ENCODE measurements around the gene GCGR.

GCGR gene

GRCh38 chr17:81803728-81804558 lies at the start of gene GCGR:
TSS of gene GCGR (plus strand) at chr17:81804150. CDS start at chr17:81809019, 4,869 bp downstream.
- DNase-seq: no peak

- DNase-seq: no peak
These were observed 11.0 kb upstream of the GCGR start for GRCh38 chr17:81792675-81793615.

GRCh38 chr17:81794074-81794476 lies 9.9 kb upstream of the GCGR start:
- DNase-seq: no peak

- no peak for DNase-seq
These were observed 9.4 kb upstream of the GCGR start for GRCh38 chr17:81794509-81794908.

- DNase-seq: no peak
These were observed 2.6 kb upstream of the GCGR start for GRCh38 chr17:81801327-81801726.

- no peak for DNase-seq
These were observed 1.7 kb upstream of the GCGR start for GRCh38 chr17:81802048-81802758.

GRCh38 chr17:81802856-81803643 lies 900 bp upstream of the GCGR start:
- no peak for DNase-seq

- no peak for DNase-seq
These were observed 829 bp downstream of the GCGR start for GRCh38 chr17:81804559-81805399.

- no peak for DNase-seq
These were observed 1.9 kb downstream of the GCGR start for GRCh38 chr17:81805707-81806460.

- DNase-seq: no peak
These were observed 2.7 kb downstream of the GCGR start for GRCh38 chr17:81806461-81807209.

GRCh38 chr17:81807210-81807719 lies 3.3 kb downstream of the GCGR start:
- no peak for DNase-seq

GRCh38 chr17:81807839-81808238 lies 3.9 kb downstream of the GCGR start:
- no peak for DNase-seq

GRCh38 chr17:81808778-81809555 lies 5.0 kb downstream of the GCGR start:
- DNase-seq: no peak

- DNase-seq: no peak
These were observed 5.6 kb downstream of the GCGR start for GRCh38 chr17:81809556-81809998.

GRCh38 chr17:81810476-81810875 lies 6.5 kb downstream of the GCGR start:
- DNase-seq: no peak

GRCh38 chr17:81810892-81811704 lies 7.1 kb downstream of the GCGR start:
- no peak for DNase-seq

- no peak for DNase-seq
These were observed 8.0 kb downstream of the GCGR start for GRCh38 chr17:81811705-81812570.
